Mucosa of gallbladder (tissue), 1 donor: Measurements from ENCODE around the gene NKD2. TPM values are rescaled to one million over a fixed set of nuclear protein-coding genes. Genes with fewer than 3 reads are reported as not detected.

Source experiments
- DNase-seq: peaks from one replicate; pipeline ENCODE4 v3.0.0-alpha.2; 2020; ENCODE audit warnings: low spot score
- total RNA-seq: library from RNA; stranded (reverse); gene quantifications from one replicate; pipeline ENCODE4 v1.2.1, GENCODE V29; 2021
- donor health status: DM: no; HTN: no; CAD: no.

Gene NKD2
- total RNA-seq, 1 donor from 2014 or later: 7.6 TPM

- DNase-seq: no peak
Measured at GRCh38 chr5:1088031-1088430, 79.4 kb downstream of the NKD2 start.

Other genes with a start within 250 kb of the NKD2 start
- gene ZDHHC11B, start 224.1 kb upstream of the NKD2 start, total RNA-seq: 14.5 TPM
- gene ZDHHC11, start 157.8 kb upstream of the NKD2 start, total RNA-seq: 23.2 TPM
- gene BRD9, start 116.0 kb upstream of the NKD2 start, total RNA-seq: 40.8 TPM
- 0.92 TPM for gene TRIP13, start 115.9 kb upstream of the NKD2 start, total RNA-seq
- 344 TPM for gene SLC12A7, start 103.3 kb downstream of the NKD2 start, total RNA-seq
- 179 TPM for gene SLC6A19, start 192.8 kb downstream of the NKD2 start, total RNA-seq
- gene SLC6A18, start 216.6 kb downstream of the NKD2 start, total RNA-seq: not detected